Osteoblast (primary cell): ENCODE measurements around the gene ADAMTSL2. TPM values are rescaled to one million over a fixed set of nuclear protein-coding genes. Genes with fewer than 3 reads are reported as not detected.
A peak's percentile ranks its signal among the peaks of the same experiment; 100 is the strongest.

Source experiments
- DNase-seq: peaks from one replicate; pipeline ENCODE4 v3.0.0; 2011; ENCODE audit warnings: low spot score, mixed read lengths; ENCODE audit not compliant: insufficient read length; ENCODE audit errors: missing footprints
- H2AFZ ChIP-seq: 2 replicates; pipeline ENCODE4 v1.6.0; 2011; ENCODE audit warnings: mild to moderate bottlenecking, low read length
- H3K27ac ChIP-seq: 2 replicates; pipeline ENCODE4 v1.5.1; 2011; ENCODE audit warnings: mild to moderate bottlenecking, low read depth, low read length, moderate library complexity
- H3K27me3 ChIP-seq: 2 replicates; pipeline ENCODE4 v1.6.0; 2012; ENCODE audit warnings: mild to moderate bottlenecking, control low read depth, inconsistent platforms, low read length, moderate library complexity; ENCODE audit not compliant: insufficient read depth
- H3K36me3 ChIP-seq: 2 replicates; pipeline ENCODE4 v1.5.1; 2011; ENCODE audit warnings: mild to moderate bottlenecking, low read length, control low read depth, moderate library complexity; ENCODE audit not compliant: insufficient read depth
- H3K4me1 ChIP-seq: 2 replicates; pipeline ENCODE4 v1.5.1; 2011; ENCODE audit warnings: mild to moderate bottlenecking, low read length, control low read depth, moderate library complexity; ENCODE audit not compliant: insufficient read depth
- H3K4me2 ChIP-seq: 2 replicates; pipeline ENCODE4 v1.6.0; 2011; ENCODE audit warnings: mild to moderate bottlenecking, low read length; ENCODE audit not compliant: insufficient read depth
- H3K4me3 ChIP-seq: fragments of 200-600 bp; sonication (generic); 3 replicates; pipeline ENCODE4 v1.5.1; 2012; ENCODE audit warnings: mild to moderate bottlenecking, low read length, inconsistent platforms; ENCODE audit not compliant: insufficient read depth
- H3K79me2 ChIP-seq: 2 replicates; pipeline ENCODE4 v1.6.0; 2012; ENCODE audit warnings: mild to moderate bottlenecking, low read length, control low read depth, inconsistent platforms; ENCODE audit not compliant: insufficient read depth
- H3K9me3 ChIP-seq: 2 replicates; pipeline ENCODE4 v1.5.1; 2011; ENCODE audit warnings: low read depth, low read length, control low read depth
- H4K20me1 ChIP-seq: 2 replicates; pipeline ENCODE4 v1.6.0; 2012; ENCODE audit warnings: mild to moderate bottlenecking, low read length, control low read depth; ENCODE audit not compliant: insufficient read depth
- CTCF ChIP-seq: IDR thresholded peaks from 2 replicates; pipeline ENCODE4 v1.5.1; 2011; ENCODE audit warnings: mild to moderate bottlenecking, low read depth, low read length, moderate library complexity; ENCODE audit errors: extremely low read depth
- total RNA-seq: library from RNA; depleted of rRNA; stranded (reverse); fragments of >200 nt; gene quantifications from 2 replicates; pipeline ENCODE4 v1.2.3, GENCODE V29; 2012

ADAMTSL2 gene
- total RNA-seq, 1 donor = under 0.01 TPM

- Histone ChIP-seq H3K27me3 (peaks cover 27% of the 10 kb centered on the region), H2AFZ (no peak overlapping the region), H3K4me3 (no peak overlapping the region), H3K4me2 (no peak overlapping the region), H3K27ac (no peak overlapping the region), H3K79me2 (no peaks in the 10 kb centered on the region), H3K9me3 (no peaks in the 10 kb centered on the region), H4K20me1 (peaks cover 2% of the 10 kb centered on the region), H3K4me1 (no peaks in the 10 kb centered on the region), H3K36me3 (no peaks in the 10 kb centered on the region)
- TF ChIP-seq CTCF = no peak
- DNase-seq = peak; percentile 69
Observed at GRCh38 chr9:133607381-133607780, 72.9 kb downstream of the ADAMTSL2 start.

GRCh38 chr9:133607976-133608375 is 73.5 kb downstream of the ADAMTSL2 start:
- no peaks in the 10 kb centered on the region for H3K9me3 ChIP-seq
- peaks cover 2% of the 10 kb centered on the region for H4K20me1 ChIP-seq
- no peak overlapping the region for H3K4me3 ChIP-seq
- H3K4me1 ChIP-seq = no peaks in the 10 kb centered on the region
- no peaks in the 10 kb centered on the region for H3K36me3 ChIP-seq
- DNase-seq = peak; percentile 82
- H3K27me3 ChIP-seq = peaks cover 27% of the 10 kb centered on the region
- H3K27ac ChIP-seq = no peak overlapping the region
- no peak overlapping the region for H3K4me2 ChIP-seq
- no peak overlapping the region for H2AFZ ChIP-seq
- no peak for TF ChIP-seq CTCF
- no peaks in the 10 kb centered on the region for H3K79me2 ChIP-seq

- no peaks in the 10 kb centered on the region for H3K9me3 ChIP-seq
- no peaks in the 10 kb centered on the region for H3K4me1 ChIP-seq
- H3K27me3 ChIP-seq = peaks cover 31% of the 10 kb centered on the region
- no peak overlapping the region for H2AFZ ChIP-seq
- H3K27ac ChIP-seq = no peak overlapping the region
- H3K79me2 ChIP-seq = no peaks in the 10 kb centered on the region
- H3K36me3 ChIP-seq = no peaks in the 10 kb centered on the region
- TF ChIP-seq CTCF = no peak
- DNase-seq = no peak
- no peak overlapping the region for H3K4me3 ChIP-seq
- H4K20me1 ChIP-seq = peaks cover 2% of the 10 kb centered on the region
- no peak overlapping the region for H3K4me2 ChIP-seq
Observed at GRCh38 chr9:133608382-133608781, 73.9 kb downstream of the ADAMTSL2 start.

GRCh38 chr9:133608889-133609288 is 74.4 kb downstream of the ADAMTSL2 start:
- no peak overlapping the region for H3K4me2 ChIP-seq
- no peaks in the 10 kb centered on the region for H3K36me3 ChIP-seq
- TF ChIP-seq CTCF = no peak
- no peak overlapping the region for H3K27ac ChIP-seq
- no peaks in the 10 kb centered on the region for H3K9me3 ChIP-seq
- no peak overlapping the region for H3K4me3 ChIP-seq
- no peak for DNase-seq
- peaks cover 36% of the 10 kb centered on the region for H3K27me3 ChIP-seq
- H2AFZ ChIP-seq = no peak overlapping the region
- no peaks in the 10 kb centered on the region for H3K79me2 ChIP-seq
- peaks cover 2% of the 10 kb centered on the region for H4K20me1 ChIP-seq
- no peaks in the 10 kb centered on the region for H3K4me1 ChIP-seq
